HG03064 (cell line): ENCODE results near the gene CRYBG3.
A peak's percentile ranks its signal among the peaks of the same experiment; 100 is the strongest.

Experiments
- ATAC-seq: cut with Tn5 transposase; IDR thresholded peaks from one replicate; pipeline ENCODE4 v1.9.1; 2021; ENCODE audit warnings: low read depth; ENCODE audit not compliant: unreplicated experiment

The CRYBG3 gene

GRCh38 chr3:97970156-97970555 lies 148.3 kb downstream of the CRYBG3 start:
- no peak for ATAC-seq

GRCh38 chr3:97970956-97971620 lies 149.3 kb downstream of the CRYBG3 start:
- ATAC-seq = no peak

- peak; percentile 89 for ATAC-seq
These were observed 150.1 kb downstream of the CRYBG3 start, which contains the start of gene RIOX2 for GRCh38 chr3:97971679-97972567. Gene RIOX2, minus strand, starts transcription at chr3:97972431. Its CDS starts 4,838 bp downstream, at chr3:97967593.

GRCh38 chr3:97972976-97973375 lies 151.2 kb downstream of the CRYBG3 start:
- ATAC-seq = no peak

GRCh38 chr3:97974996-97975395 lies 153.2 kb downstream of the CRYBG3 start:
- ATAC-seq = no peak

- ATAC-seq = no peak
These were observed 153.7 kb downstream of the CRYBG3 start for GRCh38 chr3:97975466-97975865.

GRCh38 chr3:97979610-97980009 lies 157.8 kb downstream of the CRYBG3 start:
- no peak for ATAC-seq

GRCh38 chr3:97981886-97982285 lies 160.1 kb downstream of the CRYBG3 start:
- no peak for ATAC-seq

GRCh38 chr3:97983933-97984491 lies 162.2 kb downstream of the CRYBG3 start:
- no peak for ATAC-seq

GRCh38 chr3:97987306-97987705 lies 165.5 kb downstream of the CRYBG3 start:
- no peak for ATAC-seq

GRCh38 chr3:97988784-97989568 lies 167.2 kb downstream of the CRYBG3 start:
- no peak for ATAC-seq

GRCh38 chr3:97990624-97991292 lies 168.9 kb downstream of the CRYBG3 start:
- no peak for ATAC-seq

- no peak for ATAC-seq
These were observed 169.5 kb downstream of the CRYBG3 start for GRCh38 chr3:97991293-97991682.

GRCh38 chr3:97992547-97993173 lies 170.8 kb downstream of the CRYBG3 start:
- no peak for ATAC-seq

GRCh38 chr3:97993526-97993925 lies 171.7 kb downstream of the CRYBG3 start:
- ATAC-seq = no peak

- no peak for ATAC-seq
These were observed 172.6 kb downstream of the CRYBG3 start for GRCh38 chr3:97994328-97994945.
